GM19438 (cell line): ENCODE results near the gene RUBCNL.

Source experiments
- ATAC-seq: cut with Tn5 transposase; IDR thresholded peaks from one replicate; pipeline ENCODE4 v1.9.1; 2021; ENCODE audit warnings: low read depth; ENCODE audit not compliant: unreplicated experiment

RUBCNL gene

DNA sequence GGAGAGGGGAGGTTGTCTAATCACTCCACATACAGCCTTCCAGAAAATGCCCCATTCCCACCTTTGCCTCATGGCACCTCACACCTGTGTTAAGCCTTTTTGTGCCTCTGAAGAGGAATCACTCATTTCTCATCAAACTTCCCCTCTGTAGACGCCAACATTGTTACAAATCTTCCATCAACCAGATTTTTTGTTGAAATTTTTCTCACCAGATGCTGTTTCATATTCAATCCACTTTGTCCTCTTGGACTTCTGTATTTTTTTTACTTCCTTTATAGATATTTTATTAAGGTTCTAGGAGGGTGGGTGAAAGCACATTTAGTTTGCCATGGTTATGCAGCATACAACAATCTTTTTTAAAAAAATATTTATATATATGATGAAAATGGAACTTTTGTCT, 74.0 kb downstream of the RUBCNL start:
- no peak for ATAC-seq

DNA sequence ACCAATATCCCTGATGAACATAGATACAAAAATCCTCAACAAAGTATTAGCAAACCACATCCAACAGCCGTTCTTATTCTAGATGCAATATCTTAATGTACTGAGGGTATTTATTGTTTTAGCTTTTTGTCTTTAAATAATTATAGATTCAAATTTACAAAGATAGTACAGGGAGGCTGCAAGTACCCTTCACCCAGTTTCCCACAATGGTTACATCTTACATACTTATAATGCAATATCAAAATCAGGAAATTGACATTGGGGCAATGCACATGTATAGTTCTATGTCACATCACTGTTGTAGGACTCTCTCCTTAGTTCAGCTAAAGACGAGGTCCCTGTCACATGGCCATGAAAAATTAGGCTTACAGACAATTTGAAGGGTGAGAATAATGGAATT, 75.8 kb downstream of the RUBCNL start:
- ATAC-seq = no peak

DNA sequence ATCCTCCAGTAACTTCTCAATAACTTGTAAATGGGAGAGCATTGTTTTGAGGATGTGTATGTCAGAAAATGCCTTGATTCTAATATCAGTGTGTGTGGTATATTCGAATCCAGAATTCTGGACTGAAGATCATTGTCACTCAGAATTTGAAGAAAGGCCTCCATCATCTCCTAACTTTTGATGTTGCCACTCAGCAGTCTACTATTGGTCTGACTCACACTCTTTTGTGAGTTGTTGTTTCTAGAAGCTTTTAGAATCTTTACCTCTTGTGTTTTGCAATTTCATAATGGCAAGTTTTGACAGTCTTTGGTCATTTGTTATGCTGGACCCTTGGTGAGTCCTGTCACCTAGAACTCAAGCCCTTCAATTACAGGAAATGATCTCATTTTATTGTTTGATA, 77.0 kb downstream of the RUBCNL start:
- no peak for ATAC-seq

DNA sequence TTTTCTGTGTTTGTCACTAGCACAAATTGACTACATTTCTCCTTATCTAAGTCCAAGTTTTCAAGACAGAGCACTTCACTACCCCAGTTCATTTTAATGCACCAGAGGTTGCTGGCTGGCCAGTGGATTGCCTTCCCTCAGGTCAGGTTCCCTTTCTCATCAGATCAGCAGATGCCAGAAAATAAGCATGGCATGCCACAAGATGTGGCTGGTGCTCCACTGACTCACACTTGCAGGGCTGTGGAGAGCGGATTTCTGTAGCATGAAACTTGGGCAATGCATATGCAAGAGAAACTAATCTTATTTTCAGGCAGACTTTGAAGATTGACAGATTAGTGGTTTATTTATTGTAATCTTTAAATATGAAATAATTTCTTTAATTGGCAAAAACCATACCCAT, 79.5 kb downstream of the RUBCNL start:
- no peak for ATAC-seq

DNA sequence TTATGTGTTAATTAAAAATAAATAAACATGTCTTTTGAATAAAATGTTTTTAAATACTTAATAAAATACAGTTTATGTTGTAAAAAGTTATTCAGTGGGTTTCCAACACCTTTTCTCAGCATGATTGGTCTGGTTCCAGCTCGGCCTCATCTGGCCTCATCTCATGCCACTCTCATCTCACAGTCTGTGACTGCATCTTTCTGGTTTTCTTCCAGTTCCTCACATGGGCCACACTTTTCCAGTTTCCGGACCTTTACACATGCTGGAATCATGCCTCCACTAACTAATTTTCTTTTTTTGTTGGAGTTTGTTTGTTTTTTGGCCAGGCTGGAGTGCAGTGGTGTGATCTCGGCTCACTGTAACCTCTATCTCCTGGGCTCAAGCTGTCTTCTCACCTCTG, 82.5 kb downstream of the RUBCNL start:
- ATAC-seq = no peak

DNA sequence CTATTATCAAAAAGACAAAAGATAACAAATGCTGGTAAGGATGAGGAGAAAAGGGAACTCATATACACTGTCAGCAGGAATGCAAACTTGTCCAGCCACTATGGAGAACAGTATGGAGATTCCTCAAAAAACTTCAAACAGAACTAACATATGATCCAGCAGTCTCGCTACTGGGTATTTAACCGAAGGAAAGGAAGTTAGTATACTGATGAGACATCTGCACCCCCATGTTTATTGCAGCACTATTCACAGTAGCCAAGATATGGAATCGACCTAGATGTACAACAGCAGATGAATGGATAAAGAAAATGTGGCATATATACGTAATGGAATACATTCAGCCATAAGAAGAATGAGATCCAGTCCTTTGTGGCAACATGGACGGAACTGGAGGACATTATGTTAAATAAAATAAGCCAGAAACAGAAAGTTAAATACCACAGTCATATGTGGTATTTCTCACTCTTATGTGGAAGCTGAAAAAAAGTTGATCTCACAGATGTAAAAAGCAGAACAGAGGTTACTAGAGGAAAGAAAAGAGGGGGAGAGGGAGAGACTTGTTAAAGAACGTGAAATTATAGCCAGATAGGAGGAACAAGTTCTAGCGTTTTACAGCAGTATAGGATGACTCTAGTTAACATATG, 83.2 kb downstream of the RUBCNL start:
- no peak for ATAC-seq

DNA sequence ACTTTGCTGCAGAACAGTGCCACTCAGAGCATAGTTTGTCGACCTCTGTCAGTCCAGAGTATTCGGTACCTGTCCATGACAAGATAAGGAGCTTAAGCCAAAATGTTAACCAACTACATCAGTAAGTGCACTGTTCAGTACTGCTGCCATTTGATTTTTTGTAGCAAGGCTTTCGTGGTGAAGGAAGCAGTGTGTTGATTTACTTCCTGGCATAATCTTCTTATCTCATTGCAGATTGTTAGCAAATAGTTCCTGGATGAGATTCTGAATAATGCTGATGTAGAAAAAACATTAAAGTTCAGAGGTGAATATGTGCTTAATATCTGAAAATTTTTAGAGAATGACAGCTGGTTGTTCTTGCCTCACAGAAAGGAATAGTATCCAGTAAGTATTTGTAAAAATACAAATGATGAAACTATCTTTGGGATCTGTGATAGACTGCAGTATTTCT, 89.7 kb downstream of the RUBCNL start:
- ATAC-seq = no peak

DNA sequence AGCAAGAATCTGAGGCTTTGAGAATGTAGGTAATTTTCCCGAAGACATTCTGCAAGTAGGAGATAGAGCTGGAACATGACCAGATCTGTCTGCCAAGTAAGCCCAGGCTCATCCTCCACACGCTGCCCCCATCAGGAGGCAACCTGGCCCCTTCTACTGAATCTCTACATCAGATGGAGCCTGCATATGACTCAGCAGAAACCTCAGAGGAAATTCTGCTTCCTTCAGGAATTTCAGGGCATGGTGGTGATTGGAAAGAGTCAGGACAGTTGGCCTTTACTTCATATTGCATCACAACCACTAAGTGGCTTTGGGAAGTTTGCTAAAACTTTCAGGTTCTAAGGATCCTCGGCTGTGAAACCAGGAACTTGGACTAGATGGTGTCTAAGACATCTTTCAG, 90.1 kb downstream of the RUBCNL start:
- no peak for ATAC-seq

DNA sequence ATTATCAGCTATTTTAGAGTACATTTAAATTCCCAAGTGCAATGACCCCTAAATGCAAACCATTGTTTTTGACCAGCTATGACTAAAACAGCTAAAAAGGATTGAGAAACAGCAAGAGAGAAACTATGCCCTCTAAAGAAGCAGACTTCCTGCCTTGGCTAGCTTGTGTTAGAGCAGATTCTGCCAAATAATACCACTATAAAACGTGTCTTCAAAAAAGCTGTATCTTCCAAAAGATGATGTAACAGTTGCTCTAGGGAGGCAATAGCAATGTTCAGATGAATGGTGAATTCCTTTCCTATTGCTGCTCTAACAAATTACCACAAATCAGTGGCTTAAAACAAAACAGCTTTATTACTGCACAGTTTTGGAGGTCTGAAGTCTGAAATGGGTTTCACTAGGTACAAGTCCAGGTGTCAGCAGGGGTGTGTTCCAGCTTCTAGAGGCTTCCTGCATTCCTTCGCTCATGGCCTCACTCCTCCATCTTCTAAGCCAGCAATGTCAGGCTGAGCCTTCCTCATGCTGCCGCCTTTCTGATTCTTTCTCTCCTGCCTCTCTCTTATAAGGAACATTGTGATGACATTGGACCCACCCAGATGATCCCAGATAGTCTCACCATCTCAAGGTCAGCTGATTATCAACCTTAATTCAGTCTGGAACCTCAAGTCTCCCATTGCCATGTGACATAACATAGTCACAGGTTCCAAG, 90.8 kb downstream of the RUBCNL start:
- ATAC-seq = no peak

DNA sequence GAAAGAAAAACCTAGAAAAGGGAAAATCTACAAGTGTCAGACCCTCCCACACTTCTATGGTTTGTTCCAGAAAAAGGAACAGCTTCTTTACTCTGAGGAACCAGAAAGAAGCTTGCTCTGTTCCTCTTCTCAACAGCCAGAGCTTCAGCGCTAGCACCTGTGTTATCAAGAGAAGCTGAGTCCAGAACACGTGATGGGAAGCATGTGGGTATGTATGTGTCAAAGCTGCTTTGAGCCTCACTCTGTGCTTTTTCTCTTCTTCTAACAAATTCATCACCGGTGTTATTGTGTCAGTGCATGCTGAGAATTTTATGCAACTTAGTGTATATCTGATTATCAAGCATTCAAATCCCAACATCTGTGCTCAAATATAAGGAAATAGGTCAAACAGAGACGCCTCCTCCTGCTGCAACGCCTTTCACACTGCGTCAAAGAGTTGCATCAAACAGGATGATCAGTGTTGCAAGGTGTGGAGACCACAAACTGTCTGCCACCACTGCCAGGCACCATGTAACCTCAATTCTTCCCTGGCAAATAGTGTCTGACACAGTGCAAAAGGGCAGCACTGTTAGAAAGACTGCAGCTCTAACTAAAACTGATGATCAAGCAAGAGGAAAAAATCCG, 91.4 kb downstream of the RUBCNL start:
- no peak for ATAC-seq

DNA sequence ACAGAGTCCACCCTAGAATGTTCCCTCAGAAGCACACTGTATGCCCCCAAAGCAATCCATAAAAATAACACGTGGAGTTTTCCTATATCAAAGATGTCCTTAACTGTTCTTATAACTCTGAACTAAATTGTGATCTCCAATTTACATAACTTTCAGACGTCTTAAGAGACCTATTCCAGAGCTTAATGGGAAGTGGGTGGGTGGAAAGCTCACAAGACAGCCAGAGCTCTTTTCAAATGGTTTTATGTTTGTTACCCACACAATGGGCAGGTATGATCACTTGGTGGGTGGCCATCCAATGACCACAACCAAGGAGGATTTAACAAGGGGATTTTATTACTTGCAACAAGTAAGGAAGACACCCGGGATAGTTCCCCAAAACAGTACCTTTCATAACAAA, 93.6 kb downstream of the RUBCNL start:
- ATAC-seq = no peak
